NCI-H69 (cell line): ENCODE data around the gene LAMA3.
A peak's percentile ranks its signal among the peaks of the same experiment; 100 is the strongest.

Experiments
- DNase-seq: peaks from one replicate; lab custom pipeline; 2025; lab: John Stamatoyannopoulos, UW

The LAMA3 gene

GRCh38 chr18:23776306-23776705 lies 87.1 kb downstream of the LAMA3 start:
- no peak for DNase-seq

- DNase-seq = no peak
Measured at GRCh38 chr18:23778828-23779227, 89.6 kb downstream of the LAMA3 start.

DNA sequence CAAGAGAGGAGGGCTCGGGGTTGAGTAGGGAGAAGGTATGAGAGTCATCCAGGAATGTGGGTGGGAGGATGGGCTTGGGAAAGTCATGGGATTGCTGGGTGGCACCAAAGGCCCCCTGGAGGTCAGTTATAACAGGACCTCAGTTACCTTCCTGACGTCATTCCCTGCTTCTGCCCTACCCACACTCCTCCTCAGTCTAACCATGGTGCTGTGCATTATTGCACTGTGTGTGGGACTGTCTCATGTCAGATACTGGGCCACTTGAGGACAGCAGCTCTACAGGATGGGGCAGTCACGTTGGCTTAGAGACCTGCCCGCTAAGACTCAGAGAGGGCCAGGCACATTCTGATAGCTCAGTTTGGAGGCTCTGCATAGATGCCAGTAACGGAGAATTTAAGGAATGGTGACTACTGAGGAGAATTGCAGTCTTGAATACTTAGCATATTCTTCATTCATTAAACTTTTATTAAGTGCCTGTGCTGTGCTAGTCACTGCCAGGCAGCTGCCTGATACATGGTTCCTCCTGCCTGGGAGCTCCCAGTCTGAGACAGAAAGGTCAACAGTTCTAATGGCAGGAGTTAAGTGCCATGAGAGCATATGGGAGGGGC lies 90.5 kb downstream of the LAMA3 start:
- peak; percentile 31 for DNase-seq

DNA sequence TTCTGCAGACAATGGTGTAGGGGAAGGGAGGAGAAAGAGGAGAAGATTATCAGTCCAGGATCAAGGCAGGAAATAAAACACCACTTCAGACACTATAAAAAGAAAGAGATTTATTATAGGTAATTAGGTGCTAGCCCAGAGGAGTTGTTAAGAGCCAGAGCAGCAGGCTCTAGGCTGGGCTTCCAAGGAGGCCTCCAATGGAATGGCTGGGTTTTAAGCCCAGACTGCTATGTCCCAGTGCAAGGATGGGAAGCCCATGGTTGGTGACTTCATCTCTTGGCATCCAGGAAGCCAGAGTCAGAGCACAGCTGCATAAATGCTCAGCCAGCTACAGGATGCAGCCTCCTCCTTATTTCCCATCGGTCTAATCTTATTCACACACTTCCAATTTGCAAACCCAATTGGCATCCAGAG lies 95.6 kb downstream of the LAMA3 start:
- peak; percentile 73 for DNase-seq

DNA sequence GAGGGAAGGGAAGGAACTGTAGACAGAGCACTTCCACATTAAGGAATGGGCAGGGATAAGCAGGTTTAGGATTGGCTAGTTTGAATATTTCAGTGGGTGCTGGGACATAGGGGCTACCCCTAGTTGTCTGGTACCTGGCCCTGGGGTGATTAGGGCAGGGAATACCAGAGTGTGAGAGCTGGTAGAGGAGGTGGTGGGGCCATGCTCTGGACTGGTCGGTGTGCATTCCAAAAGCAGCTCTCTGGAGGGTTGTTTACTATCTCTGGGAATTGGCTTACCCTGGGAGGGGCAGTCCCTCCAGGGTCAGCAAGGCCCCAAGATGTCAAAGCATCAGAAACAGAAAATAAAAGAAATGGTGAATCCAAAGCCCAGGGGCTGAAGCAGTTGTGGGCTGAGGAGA lies 103.8 kb downstream of the LAMA3 start:
- no peak for DNase-seq

DNA sequence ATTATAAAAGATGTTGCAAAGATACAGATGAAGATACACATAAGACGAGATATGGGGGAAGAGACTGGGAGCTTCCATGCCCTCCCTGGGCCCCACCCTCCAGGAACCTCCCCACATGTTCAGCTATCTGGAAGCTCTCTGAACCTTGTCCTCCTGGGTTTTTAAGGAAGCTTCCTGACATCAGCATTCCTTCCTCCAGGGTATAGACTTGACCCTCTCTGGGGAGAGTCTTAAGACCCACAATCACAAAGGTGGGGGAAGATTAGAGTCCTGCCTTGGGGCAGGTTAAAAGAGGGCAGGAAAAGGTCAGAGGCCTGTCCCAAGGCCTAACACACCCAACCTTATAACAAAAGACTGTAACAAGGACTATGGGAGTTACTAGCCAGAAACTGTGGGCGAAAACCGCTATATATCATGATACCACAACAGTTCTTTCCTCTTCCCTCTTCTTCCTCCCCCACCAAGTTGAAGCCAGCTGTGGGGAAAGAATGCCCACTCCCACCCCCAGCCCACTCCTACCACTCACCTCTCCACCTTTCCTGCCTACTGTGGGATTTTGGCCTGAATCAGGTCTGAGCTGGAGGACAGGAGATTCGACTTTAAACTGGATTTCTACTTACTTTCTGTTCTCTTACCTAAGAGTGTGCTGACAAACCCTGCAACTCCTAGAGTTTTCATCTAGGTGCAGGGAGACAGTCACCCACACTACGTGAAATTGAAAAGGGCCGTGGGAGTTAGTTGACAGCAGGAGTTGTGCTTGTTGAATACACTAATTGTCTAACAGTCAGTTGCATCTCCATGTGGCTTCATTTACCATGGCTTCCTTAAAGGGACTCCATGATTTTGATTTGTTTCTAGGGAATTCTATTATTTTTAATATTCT lies 105.0 kb downstream of the LAMA3 start:
- no peak for DNase-seq

DNA sequence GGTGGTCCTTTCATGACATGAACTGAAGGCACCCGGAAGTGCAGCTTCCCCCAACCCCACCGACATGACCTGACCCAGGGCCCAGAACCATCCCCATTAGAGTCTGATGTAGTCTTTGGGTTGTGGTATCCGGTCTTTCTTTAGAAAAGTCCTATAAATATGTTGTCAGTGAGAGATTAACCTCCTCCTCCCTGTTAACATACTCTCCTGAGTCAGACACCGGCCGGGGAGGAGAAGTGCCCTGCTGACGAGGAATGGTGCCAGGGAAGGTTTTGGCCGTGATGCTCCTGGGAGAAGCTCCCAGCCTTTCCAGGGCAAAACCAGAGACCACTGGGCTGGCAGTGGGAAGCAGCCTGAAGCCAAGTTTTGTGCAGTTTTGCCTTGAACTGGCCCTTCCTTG lies 109.0 kb downstream of the LAMA3 start:
- DNase-seq = no peak

- DNase-seq = no peak
Measured at GRCh38 chr18:23798824-23799223, 109.6 kb downstream of the LAMA3 start.

DNA sequence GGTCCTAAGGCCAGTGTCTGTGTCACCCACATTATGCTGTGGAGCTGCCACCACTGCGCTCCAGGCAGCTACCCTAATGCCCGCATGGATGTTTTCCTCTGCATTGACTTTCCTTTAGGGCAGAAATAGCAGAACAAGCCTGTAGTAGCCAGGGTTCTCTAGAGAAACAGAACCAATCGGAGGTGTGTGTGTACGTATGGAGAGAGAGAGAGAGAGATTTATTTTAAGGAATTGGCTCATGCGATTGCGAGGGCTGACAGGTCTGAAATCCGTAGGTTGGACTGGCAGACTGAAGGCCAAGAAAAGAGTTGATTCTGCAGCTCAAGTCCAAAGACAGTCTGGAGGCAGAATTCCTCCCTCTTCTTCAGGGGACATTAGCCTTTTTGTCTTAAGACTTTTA lies 110.3 kb downstream of the LAMA3 start:
- DNase-seq = no peak

- DNase-seq = no peak
Measured at GRCh38 chr18:23800902-23801301, 111.6 kb downstream of the LAMA3 start.

- DNase-seq = no peak
Measured at GRCh38 chr18:23802817-23803216, 113.6 kb downstream of the LAMA3 start.

- DNase-seq = no peak
Measured at GRCh38 chr18:23803755-23804154, 114.5 kb downstream of the LAMA3 start.

GRCh38 chr18:23805898-23806297 lies 116.6 kb downstream of the LAMA3 start:
- peak; percentile 27 for DNase-seq

- peak; percentile 67 for DNase-seq
Measured at GRCh38 chr18:23809415-23809814, 120.2 kb downstream of the LAMA3 start.

DNA sequence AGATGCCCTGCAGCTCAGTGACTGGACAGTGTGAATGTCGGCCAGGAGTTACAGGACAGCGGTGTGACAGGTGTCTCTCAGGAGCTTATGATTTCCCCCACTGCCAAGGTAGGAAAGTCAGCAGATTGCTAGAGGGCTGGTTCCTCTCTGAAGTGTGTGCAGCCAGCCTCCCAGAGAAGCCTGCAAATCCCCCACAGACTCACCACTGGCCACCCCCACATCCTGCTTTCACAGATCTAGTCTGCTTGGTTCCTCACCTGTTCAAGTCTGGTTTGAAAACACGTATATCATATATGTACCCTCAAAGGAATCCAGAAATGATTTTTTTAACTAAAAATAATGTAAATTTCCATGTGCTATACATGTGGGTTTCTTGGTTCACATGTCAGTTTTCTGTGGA lies 121.1 kb downstream of the LAMA3 start:
- DNase-seq = no peak

- DNase-seq = no peak
Measured at GRCh38 chr18:23811176-23811575, 121.9 kb downstream of the LAMA3 start.

GRCh38 chr18:23812546-23813440 lies 123.5 kb downstream of the LAMA3 start:
- peak; percentile 71 for DNase-seq

DNA sequence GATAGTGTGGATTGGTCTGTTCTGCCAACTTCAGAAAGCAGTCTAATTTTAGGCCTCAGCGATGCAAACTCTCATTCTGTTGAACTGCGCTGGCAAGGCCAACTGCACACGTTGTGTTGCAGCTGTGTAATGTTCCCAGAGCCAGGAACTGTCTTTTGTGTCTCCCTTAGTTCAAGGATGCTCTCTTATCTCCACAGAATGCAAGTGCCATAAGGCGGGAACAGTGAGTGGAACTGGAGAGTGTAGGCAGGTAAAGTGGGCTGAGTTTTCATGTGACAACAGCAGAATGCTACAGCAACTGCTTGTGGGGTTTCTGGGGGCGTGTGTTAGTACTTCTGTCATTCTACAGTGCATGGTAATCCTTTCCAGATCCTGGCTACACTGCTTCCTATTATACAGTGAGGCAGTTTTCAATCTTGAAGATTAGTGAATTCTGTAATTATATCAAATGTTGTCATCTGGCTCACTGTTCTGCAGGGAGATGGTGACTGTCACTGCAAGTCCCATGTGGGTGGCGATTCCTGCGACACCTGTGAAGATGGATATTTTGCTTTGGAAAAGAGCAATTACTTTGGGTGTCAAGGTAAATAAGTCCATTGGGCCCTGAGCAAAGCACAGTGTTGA lies 125.8 kb downstream of the LAMA3 start:
- DNase-seq = no peak

DNA sequence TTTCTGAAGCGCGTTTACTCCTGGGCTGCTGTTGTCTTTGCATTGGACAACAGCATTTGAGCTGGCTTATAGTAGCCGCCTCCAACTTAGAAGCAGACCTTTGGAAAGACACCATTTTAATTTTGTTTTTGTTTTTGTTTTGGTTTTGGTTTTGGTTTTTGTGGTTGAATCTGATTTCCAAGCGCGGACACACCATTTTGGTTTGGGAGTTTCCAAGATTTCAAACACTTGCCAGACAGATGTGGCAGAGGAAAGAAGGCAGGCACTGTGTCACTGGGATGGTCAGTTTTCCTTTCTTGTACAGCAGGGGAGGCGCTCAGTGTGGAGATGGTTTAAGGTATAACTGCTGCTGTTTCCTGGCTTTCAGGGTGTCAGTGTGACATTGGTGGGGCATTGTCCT lies 126.8 kb downstream of the LAMA3 start:
- DNase-seq = no peak

DNA sequence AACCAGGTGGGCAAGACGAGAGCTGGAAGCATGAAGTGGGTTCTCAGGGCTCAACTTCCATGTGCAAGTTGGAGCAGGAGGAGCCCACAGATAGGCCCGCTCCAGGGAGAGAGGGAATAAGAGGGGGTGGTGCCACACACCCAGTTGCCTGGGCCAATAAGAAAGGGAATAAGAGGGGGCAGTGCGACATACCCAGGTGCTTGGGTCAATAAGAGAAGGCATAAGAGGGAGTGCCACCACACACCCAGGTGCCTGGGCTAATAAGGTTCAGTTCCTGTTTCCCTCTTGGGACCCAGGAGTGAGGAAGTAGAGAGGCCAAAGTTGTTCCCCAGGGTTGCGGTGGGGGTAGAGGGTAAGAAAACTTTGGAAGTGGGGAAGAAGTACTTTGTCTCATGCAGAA lies 127.5 kb downstream of the LAMA3 start:
- no peak for DNase-seq

DNA sequence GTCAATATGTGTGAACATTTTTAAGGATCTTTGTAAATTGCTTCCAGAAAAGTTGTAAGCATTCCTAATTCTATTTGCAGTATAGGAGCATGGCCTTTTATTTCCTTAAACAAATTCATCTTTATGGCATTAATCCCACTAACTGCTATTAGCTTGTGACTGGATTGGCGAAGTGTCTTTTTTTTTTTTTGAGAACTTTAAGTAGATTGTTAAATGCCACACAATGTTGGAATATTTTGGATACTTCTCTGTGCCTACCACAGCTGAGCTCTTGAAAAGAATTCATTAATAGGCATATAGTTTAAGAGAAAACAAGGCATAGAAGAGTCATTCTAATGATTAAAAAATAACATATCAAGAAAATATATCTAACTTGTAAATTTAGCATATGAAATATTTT lies 129.7 kb downstream of the LAMA3 start:
- DNase-seq = no peak
